ENCODE data around the gene FAM53B.

DNA sequence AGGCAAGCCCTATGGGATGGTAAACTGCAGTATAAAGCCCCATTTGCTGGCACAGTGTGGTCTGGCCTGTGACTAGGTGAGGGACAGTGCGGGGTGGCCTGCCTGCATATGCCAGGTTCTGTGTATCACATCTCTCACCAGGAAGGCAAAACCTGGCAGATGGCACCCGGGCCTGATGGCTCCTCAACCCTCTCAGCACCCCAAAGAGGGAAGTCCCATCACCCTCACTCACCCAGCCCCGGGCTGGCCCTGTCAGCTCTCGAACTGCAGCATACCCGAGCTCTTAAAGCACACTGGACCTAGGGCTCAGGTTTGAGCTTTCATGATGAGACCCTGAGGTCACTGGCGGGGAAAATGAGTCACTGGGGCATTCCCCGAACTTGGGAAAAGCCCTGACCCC lies 152.1 kb downstream of the FAM53B start:
- TF ChIP-seq POLR2A (IDR thresholded peaks at IDR 0.05), result no peak
- TF ChIP-seq, protein P1, sequence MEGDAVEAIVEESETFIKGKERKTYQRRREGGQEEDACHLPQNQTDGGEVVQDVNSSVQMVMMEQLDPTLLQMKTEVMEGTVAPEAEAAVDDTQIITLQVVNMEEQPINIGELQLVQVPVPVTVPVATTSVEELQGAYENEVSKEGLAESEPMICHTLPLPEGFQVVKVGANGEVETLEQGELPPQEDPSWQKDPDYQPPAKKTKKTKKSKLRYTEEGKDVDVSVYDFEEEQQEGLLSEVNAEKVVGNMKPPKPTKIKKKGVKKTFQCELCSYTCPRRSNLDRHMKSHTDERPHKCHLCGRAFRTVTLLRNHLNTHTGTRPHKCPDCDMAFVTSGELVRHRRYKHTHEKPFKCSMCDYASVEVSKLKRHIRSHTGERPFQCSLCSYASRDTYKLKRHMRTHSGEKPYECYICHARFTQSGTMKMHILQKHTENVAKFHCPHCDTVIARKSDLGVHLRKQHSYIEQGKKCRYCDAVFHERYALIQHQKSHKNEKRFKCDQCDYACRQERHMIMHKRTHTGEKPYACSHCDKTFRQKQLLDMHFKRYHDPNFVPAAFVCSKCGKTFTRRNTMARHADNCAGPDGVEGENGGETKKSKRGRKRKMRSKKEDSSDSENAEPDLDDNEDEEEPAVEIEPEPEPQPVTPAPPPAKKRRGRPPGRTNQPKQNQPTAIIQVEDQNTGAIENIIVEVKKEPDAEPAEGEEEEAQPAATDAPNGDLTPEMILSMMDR (IDR thresholded peaks at IDR 0.05), result no peak

Data from body of pancreas (tissue), 4 donors.